Liver (tissue), 3 donors: ENCODE results near the gene MEAK7.

Experiments
- GABPA ChIP-seq, 2 donors: IDR thresholded peaks in 1 of 2; conservative IDR thresholded peaks in 1 of 2; 2 replicates each; pipeline ENCODE4 v1.6.1; 2016; ENCODE audit warnings: antibody characterized with exemption in 2 of 2, mild to moderate bottlenecking in 1 of 2, moderate library complexity in 1 of 2
- JUND ChIP-seq, 2 donors: IDR thresholded peaks; 2 replicates each; pipeline ENCODE4 v1.6.1; 2016; ENCODE audit warnings: antibody characterized with exemption in 2 of 2
- RAD21 ChIP-seq, 2 donors: IDR thresholded peaks; 2 replicates each; pipeline ENCODE4 v1.6.1; 2016; ENCODE audit warnings: antibody characterized with exemption in 2 of 2, mild to moderate bottlenecking in 2 of 2
- RXRA ChIP-seq, 2 donors: IDR thresholded peaks; 2 replicates each; pipeline ENCODE4 v1.6.1; 2017 to 2018; ENCODE audit warnings: antibody characterized with exemption in 2 of 2, mild to moderate bottlenecking in 1 of 2
- SP1 ChIP-seq: IDR thresholded peaks from 2 replicates; pipeline ENCODE4 v1.6.1; 2018; ENCODE audit warnings: antibody characterized with exemption, mild to moderate bottlenecking
- TAF1 ChIP-seq: conservative IDR thresholded peaks from 2 replicates; pipeline ENCODE4 v1.6.1; 2016; ENCODE audit warnings: antibody characterized with exemption, mild to moderate bottlenecking
- YY1 ChIP-seq: IDR thresholded peaks from 2 replicates; pipeline ENCODE4 v1.6.1; 2016; ENCODE audit warnings: antibody characterized with exemption, mild to moderate bottlenecking
- TF ChIP-seq, protein P1 (sequence below): IDR thresholded peaks from 2 replicates; pipeline ENCODE4 v1.6.1; 2016; ENCODE audit warnings: antibody characterized with exemption
- TF ChIP-seq, protein P2 (sequence below): fragments of 150-350 bp; IDR thresholded peaks from 2 replicates; pipeline ENCODE4 v1.5.1; 2017; ENCODE audit warnings: improper control_type of control experiment, low read depth, low read length; ENCODE audit not compliant: missing input control
- TF ChIP-seq, protein P3 (sequence below): IDR thresholded peaks from 2 replicates; pipeline ENCODE4 v1.6.1; 2016; ENCODE audit warnings: antibody characterized with exemption
- TF ChIP-seq, protein P4 (sequence below): IDR thresholded peaks from 2 replicates; pipeline ENCODE4 v1.6.1; 2016; ENCODE audit warnings: antibody characterized with exemption, mild to moderate bottlenecking
- donor health status: healthy.
- donor health status: healthy.

DNA sequence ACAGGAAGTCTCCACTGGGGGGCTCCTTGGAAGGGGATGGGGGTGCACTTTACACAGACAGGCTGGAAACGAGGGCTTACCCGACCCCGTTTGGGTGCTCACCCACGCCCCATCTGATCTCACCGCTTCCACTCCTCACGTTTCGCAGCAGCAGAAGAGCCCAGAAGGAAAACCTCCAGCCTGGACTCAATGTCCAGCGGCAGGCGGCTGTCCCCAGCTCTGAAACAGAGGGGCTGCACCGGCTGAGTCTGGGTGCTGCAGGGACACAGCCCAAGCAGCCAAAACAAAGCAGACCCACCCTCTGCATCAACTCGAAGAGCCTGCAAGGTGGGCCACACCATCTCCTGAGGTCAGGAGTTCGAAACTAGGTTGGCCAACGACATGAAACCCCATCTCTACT is 3.9 kb downstream of the MEAK7 start:
- TF ChIP-seq, protein P1, sequence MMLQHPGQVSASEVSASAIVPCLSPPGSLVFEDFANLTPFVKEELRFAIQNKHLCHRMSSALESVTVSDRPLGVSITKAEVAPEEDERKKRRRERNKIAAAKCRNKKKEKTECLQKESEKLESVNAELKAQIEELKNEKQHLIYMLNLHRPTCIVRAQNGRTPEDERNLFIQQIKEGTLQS = no peak
- TF ChIP-seq, protein P2, sequence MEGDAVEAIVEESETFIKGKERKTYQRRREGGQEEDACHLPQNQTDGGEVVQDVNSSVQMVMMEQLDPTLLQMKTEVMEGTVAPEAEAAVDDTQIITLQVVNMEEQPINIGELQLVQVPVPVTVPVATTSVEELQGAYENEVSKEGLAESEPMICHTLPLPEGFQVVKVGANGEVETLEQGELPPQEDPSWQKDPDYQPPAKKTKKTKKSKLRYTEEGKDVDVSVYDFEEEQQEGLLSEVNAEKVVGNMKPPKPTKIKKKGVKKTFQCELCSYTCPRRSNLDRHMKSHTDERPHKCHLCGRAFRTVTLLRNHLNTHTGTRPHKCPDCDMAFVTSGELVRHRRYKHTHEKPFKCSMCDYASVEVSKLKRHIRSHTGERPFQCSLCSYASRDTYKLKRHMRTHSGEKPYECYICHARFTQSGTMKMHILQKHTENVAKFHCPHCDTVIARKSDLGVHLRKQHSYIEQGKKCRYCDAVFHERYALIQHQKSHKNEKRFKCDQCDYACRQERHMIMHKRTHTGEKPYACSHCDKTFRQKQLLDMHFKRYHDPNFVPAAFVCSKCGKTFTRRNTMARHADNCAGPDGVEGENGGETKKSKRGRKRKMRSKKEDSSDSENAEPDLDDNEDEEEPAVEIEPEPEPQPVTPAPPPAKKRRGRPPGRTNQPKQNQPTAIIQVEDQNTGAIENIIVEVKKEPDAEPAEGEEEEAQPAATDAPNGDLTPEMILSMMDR = no peak
- TF ChIP-seq SP1 (no peak), TAF1 (no peak), RXRA (IDR thresholded peaks at IDR 0.05) (no peak), YY1 (no peak), JUND (IDR thresholded peaks at IDR 0.05) (no peak), GABPA (IDR thresholded peaks at IDR 0.05 in 1 of 2, conservative IDR thresholded peaks at IDR 0.05 in 1 of 2) (no peak), RAD21 (IDR thresholded peaks at IDR 0.05) (no peak)
- TF ChIP-seq, protein P3, sequence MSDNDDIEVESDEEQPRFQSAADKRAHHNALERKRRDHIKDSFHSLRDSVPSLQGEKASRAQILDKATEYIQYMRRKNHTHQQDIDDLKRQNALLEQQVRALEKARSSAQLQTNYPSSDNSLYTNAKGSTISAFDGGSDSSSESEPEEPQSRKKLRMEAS = no peak
- TF ChIP-seq, protein P4, sequence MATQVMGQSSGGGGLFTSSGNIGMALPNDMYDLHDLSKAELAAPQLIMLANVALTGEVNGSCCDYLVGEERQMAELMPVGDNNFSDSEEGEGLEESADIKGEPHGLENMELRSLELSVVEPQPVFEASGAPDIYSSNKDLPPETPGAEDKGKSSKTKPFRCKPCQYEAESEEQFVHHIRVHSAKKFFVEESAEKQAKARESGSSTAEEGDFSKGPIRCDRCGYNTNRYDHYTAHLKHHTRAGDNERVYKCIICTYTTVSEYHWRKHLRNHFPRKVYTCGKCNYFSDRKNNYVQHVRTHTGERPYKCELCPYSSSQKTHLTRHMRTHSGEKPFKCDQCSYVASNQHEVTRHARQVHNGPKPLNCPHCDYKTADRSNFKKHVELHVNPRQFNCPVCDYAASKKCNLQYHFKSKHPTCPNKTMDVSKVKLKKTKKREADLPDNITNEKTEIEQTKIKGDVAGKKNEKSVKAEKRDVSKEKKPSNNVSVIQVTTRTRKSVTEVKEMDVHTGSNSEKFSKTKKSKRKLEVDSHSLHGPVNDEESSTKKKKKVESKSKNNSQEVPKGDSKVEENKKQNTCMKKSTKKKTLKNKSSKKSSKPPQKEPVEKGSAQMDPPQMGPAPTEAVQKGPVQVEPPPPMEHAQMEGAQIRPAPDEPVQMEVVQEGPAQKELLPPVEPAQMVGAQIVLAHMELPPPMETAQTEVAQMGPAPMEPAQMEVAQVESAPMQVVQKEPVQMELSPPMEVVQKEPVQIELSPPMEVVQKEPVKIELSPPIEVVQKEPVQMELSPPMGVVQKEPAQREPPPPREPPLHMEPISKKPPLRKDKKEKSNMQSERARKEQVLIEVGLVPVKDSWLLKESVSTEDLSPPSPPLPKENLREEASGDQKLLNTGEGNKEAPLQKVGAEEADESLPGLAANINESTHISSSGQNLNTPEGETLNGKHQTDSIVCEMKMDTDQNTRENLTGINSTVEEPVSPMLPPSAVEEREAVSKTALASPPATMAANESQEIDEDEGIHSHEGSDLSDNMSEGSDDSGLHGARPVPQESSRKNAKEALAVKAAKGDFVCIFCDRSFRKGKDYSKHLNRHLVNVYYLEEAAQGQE = no peak
